ENCODE results near the gene PVRIG. TPM values are rescaled to one million over a fixed set of nuclear protein-coding genes. Genes with fewer than 3 reads are reported as not detected.

Gene PVRIG
- total and polyA plus RNA-seq, 2 of the 8 experiments (the other 6 are each of a cell fraction or from before 2014, with no cell fraction given) = 0.15 TPM; not detected in 1

GRCh38 chr7:100198266-100198665, 21.5 kb upstream of the PVRIG start (continued):
- TF ChIP-seq CHD7 (IDR thresholded peaks at IDR 0.05; ENCODE audit: insufficient replicate concordance, low read length) = no peak
- no peak for TF ChIP-seq CTBP2 (IDR thresholded peaks at IDR 0.05; ENCODE audit: borderline replicate concordance, insufficient read depth, insufficient read length, low read length)
- TF ChIP-seq EGR1 (IDR thresholded peaks at IDR 0.05; ENCODE audit: borderline replicate concordance, low read depth, low read length) = no peak
- no peak for TF ChIP-seq SIX5 (IDR thresholded peaks at IDR 0.05; ENCODE audit: low read depth, low read length)
- TF ChIP-seq NRF1 (IDR thresholded peaks at IDR 0.05; ENCODE audit: low read depth, low read length) = no peak
- TF ChIP-seq SAP30 (IDR thresholded peaks at IDR 0.05; ENCODE audit: insufficient read depth, insufficient replicate concordance, low read length) = no peak
- no peak for TF ChIP-seq GTF2F1 (IDR thresholded peaks at IDR 0.05; ENCODE audit: borderline replicate concordance, low read depth, low read length)
- TF ChIP-seq SIRT6 (IDR thresholded peaks at IDR 0.05; ENCODE audit: low read length) = no peak
